Testis (tissue), 3 donors: Measurements from ENCODE around the gene MRPL2. TPM values are rescaled to one million over a fixed set of nuclear protein-coding genes. Genes with fewer than 3 reads are reported as not detected.

Source experiments
- DNase-seq: peaks from one replicate; pipeline ENCODE4 v3.0.0-alpha.2; 2019
- H3K27ac ChIP-seq, 2 donors: fragments of 200-600 bp; sonication (generic); one replicate each; pipeline ENCODE4 v1.5.1; 2019
- H3K27me3 ChIP-seq: fragments of 200-600 bp; sonication (generic); one replicate; pipeline ENCODE4 v1.5.1; 2019
- H3K36me3 ChIP-seq: fragments of 200-600 bp; sonication (generic); one replicate; pipeline ENCODE4 v1.5.1; 2017; ENCODE audit warnings: low read depth; ENCODE audit errors: missing control alignments
- H3K4me1 ChIP-seq: fragments of 200-600 bp; sonication (generic); one replicate; pipeline ENCODE4 v1.5.1; 2019
- H3K4me3 ChIP-seq, 2 donors: fragments of 200-600 bp; sonication (generic); one replicate each; pipeline ENCODE4 v1.5.1; 2017 to 2019
- H3K9me3 ChIP-seq: fragments of 200-600 bp; sonication (generic); one replicate; pipeline ENCODE4 v1.5.1; 2017
- POLR2A ChIP-seq: fragments of 450-650 bp; IDR thresholded peaks from one replicate; pipeline ENCODE4 v1.6.1; 2017; ENCODE audit warnings: antibody characterized with exemption, mild to moderate bottlenecking, moderate library complexity
- WGBS, 2 donors: methylation state at CpG; one replicate each; pipeline ENCODE4 v1.1.5; 2018; 5-methylcytosine and 5-hydroxymethylcytosine counted together
- intact Hi-C: fragments of 100-400 bp; cut with DNase I; formaldehyde crosslinking; loops from one replicate; pipeline ENCODE4 v1.15.1; 2023; ENCODE audit warnings: low total_unique reads
- polyA plus RNA-seq: library from polyadenylated mRNA; stranded (reverse); fragments of 350-450 nt; fragmentation: Illumina TruSeq; extraction: RNeasy Lipid Tissue Mini Kit (QIAGEN cat#74804); gene quantifications from one replicate; pipeline ENCODE4 v1.2.3, GENCODE V29; 2014; ENCODE audit warnings: low read depth, low replicate concordance; ENCODE audit not compliant: insufficient read depth
- total RNA-seq, 2 donors: library from RNA; depleted of rRNA; stranded (reverse); fragments of >200 nt; gene quantifications; one replicate each; pipeline ENCODE4 v1.2.3, GENCODE V29; 2016
- TF ChIP-seq, protein P1 (sequence below), 3 experiments: fragments of 450-650 bp in 2 of 3; fragments of 200-600 bp in 1 of 3; sonication (generic) in 1 of 3; IDR thresholded peaks; one replicate each; pipeline ENCODE4 v1.5.1; 2016 to 2019; ENCODE audit warnings: antibody characterized with exemption in 3 of 3, mild to moderate bottlenecking in 2 of 3, moderate library complexity in 1 of 3

MRPL2 gene
- total and polyA plus RNA-seq, 3 donors from 2014 or later, result 37.2 to 72.8 (median 54.8) TPM

DNA sequence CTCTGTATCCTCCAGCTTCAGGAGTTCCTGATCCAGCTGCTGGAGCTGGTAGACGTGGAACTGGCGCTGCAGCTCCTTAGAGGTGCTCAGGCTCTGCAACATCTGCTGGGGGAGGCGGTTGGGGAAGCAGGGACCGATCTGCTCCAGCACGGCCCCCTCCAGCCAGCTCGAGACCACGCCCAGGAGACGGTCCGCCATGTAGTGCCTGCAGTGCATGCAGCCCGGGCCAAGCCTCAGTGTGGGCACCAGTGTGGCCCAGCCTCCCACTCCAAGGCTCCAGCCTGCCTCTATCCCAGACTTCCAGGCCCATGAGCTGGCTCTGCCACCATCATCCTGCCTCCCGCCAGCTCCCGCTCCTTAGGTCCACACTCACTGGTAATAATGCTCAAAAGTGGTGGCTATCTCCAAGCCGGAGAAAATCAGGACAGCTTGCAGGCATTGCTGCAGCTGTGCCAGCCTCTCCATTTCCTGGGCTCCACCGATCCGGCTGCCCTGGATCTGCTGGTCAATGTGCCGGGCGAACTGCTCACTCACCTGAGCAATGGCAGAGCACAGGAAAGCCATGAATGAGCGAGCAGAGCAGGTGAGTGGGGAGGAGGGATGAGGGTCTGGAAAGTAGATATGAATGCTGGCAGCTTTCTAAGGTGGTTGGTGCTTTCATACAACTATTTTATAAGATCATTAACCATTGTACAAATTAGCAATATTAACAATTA, 18.5 kb downstream of the MRPL2 start:
- Histone ChIP-seq H3K9me3 (no peaks in the 10 kb centered on the region), H3K36me3 (no peaks in the 10 kb centered on the region), H3K4me1 (peaks cover 4% of the 10 kb centered on the region), H3K4me3 (no peak overlapping the region), H3K27ac (no peak overlapping the region), H3K27me3 (no peaks in the 10 kb centered on the region)
- no peak for DNase-seq
- TF ChIP-seq, protein P1, sequence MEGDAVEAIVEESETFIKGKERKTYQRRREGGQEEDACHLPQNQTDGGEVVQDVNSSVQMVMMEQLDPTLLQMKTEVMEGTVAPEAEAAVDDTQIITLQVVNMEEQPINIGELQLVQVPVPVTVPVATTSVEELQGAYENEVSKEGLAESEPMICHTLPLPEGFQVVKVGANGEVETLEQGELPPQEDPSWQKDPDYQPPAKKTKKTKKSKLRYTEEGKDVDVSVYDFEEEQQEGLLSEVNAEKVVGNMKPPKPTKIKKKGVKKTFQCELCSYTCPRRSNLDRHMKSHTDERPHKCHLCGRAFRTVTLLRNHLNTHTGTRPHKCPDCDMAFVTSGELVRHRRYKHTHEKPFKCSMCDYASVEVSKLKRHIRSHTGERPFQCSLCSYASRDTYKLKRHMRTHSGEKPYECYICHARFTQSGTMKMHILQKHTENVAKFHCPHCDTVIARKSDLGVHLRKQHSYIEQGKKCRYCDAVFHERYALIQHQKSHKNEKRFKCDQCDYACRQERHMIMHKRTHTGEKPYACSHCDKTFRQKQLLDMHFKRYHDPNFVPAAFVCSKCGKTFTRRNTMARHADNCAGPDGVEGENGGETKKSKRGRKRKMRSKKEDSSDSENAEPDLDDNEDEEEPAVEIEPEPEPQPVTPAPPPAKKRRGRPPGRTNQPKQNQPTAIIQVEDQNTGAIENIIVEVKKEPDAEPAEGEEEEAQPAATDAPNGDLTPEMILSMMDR (IDR thresholded peaks at IDR 0.05), result no peak
- TF ChIP-seq POLR2A, result no peak
- WGBS, 2 donors, result 92 to 95% methylated on average over 10 to 18 of the region's 18 CpGs
- intact Hi-C loops, result no loop called here

DNA sequence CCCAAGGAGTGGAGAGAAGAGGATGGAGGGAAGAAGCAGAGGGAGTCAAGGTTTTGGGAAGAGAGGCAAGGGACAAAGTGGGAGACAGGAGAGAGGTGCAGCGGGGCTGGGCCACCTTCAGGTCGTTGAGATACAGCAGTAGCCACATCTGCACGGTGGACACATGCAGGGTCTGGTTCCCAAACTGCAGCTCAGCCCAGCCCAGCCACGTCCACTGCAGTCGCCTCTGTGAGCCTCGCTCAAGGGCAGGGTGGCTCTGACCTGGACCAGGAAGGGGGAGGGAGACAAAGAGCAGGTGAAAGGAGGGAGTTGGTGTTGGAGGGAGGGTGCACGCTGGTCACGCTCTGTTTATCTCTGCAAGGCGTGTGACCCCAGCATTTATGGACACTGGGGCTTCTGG, 20.5 kb downstream of the MRPL2 start:
- H3K27me3 ChIP-seq, result no peaks in the 10 kb centered on the region
- WGBS, 2 donors, result 77 to 79% methylated on average over 9 of the region's 9 CpGs
- H3K36me3 ChIP-seq, result no peaks in the 10 kb centered on the region
- no peaks in the 10 kb centered on the region for H3K9me3 ChIP-seq
- no peak overlapping the region for H3K4me3 ChIP-seq
- H3K27ac ChIP-seq, result no peak overlapping the region
- no peak for TF ChIP-seq POLR2A
- TF ChIP-seq, protein P1 (IDR thresholded peaks at IDR 0.05), result no peak
- no peak for DNase-seq
- intact Hi-C loops, result no loop called here
- peaks cover 4% of the 10 kb centered on the region for H3K4me1 ChIP-seq

DNA sequence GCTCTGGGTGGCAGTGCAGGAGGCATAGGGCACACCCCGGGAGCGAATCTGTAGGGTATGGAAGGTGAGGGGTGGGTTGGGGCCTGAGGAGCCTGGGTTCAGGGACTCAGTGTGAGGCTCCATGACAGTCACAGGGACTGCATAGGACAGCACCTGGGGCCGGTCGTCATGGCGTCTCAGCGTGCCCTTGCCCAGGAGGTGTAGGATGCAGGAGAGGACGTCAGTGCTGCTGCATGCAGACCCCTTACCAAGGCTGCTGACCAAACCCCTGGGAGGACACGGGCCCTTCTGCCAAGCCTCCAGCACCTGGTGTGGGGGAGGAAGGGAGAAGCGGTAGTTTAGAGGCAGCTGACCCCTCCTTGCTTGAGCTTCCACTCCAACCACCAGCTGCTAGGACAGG, 21.5 kb downstream of the MRPL2 start:
- no peaks in the 10 kb centered on the region for H3K9me3 ChIP-seq
- H3K27me3 ChIP-seq, result no peaks in the 10 kb centered on the region
- intact Hi-C loops, result no loop called here
- DNase-seq, result no peak
- no peak for TF ChIP-seq POLR2A
- TF ChIP-seq, protein P1 (IDR thresholded peaks at IDR 0.05), result no peak
- WGBS, 2 donors, result 73 to 83% methylated on average over 6 to 9 of the region's 9 CpGs
- no peak overlapping the region for H3K4me3 ChIP-seq
- H3K27ac ChIP-seq, result no peak overlapping the region
- H3K4me1 ChIP-seq, result peaks cover 4% of the 10 kb centered on the region
- H3K36me3 ChIP-seq, result no peaks in the 10 kb centered on the region

DNA sequence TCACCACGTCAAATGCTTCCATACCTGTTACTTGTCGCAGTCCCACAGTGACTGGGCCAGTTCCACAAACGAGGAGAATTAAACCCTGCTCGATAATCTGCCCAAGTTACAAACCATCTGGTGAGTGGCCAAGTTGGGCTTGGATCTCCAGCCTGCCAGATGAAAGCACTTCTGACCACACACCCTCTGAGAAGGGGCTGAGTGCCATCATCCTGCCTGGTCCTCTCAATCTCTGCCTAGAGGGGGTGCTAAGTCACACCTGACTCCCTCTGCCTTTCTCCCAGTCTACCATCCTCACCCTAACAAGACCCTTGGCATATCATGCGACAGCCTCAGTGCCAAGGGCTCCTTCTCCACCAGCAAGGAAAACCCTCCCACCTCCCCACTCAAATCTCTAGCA, 22.0 kb downstream of the MRPL2 start:
- WGBS, 2 donors, result 60 to 73% methylated on average over 5 of the region's 5 CpGs
- Histone ChIP-seq H3K4me1 (peaks cover 4% of the 10 kb centered on the region), H3K9me3 (no peaks in the 10 kb centered on the region), H3K4me3 (no peak overlapping the region), H3K27me3 (no peaks in the 10 kb centered on the region), H3K27ac (no peak overlapping the region), H3K36me3 (no peaks in the 10 kb centered on the region)
- DNase-seq, result no peak
- intact Hi-C loops, result no loop called here
- TF ChIP-seq, protein P1 (IDR thresholded peaks at IDR 0.05), result no peak
- TF ChIP-seq POLR2A, result no peak

DNA sequence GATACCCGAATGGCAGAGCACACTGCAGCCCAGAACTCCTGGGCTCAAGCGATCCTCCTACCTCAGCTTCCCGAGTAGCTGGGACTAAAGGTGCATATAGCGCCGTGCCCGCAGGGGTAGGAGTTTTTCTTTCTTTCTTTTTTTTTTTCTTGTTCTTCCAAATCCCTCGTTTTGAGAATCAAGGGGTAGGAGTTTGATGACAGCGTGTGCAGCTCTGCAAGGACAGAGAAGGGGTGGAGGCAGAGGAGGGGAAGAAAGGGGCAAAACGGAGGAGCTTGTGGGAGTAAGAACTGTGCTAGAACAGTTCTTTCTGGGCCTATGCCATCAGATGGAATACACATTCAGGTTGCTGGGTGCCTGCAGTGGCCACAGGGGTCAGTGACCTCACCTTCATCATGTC, 22.5 kb downstream of the MRPL2 start:
- Histone ChIP-seq H3K36me3 (no peaks in the 10 kb centered on the region), H3K27ac (no peak overlapping the region), H3K4me1 (peaks cover 4% of the 10 kb centered on the region), H3K4me3 (no peak overlapping the region), H3K27me3 (no peaks in the 10 kb centered on the region), H3K9me3 (no peaks in the 10 kb centered on the region)
- intact Hi-C loops, result no loop called here
- 61 to 72% methylated on average over 9 of the region's 9 CpGs for WGBS, 2 donors
- no peak for DNase-seq
- TF ChIP-seq, protein P1 (IDR thresholded peaks at IDR 0.05), result no peak
- TF ChIP-seq POLR2A, result no peak
